GM18526 (cell line): Measurements from ENCODE around the gene BTK.

Source experiments
- POLR2A ChIP-seq: IDR thresholded peaks from 3 replicates; pipeline ENCODE4 v1.6.1; 2011; ENCODE audit not compliant: insufficient read length; ENCODE audit errors: extremely low read depth

The BTK gene

DNA sequence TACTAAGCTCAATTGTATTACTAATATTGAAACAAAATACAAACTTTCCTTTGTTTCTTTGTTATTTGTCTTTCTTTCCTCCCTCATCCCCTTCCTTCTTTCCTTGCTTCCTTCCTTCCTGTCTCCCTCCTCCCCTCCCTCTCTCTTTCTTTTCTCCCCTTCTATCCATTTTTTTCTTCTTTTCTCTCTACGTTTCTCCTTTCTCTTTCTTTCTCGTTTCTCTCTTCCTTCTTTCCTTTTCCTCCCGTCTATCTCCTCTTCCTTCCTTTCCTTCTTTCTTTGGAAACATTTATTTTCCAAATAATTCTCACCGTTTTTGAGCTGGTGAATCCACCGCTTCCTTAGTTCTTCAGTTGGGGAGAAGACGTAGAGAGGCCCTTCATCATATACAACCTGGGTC, 16.3 kb downstream of the BTK start:
- no peak for TF ChIP-seq POLR2A

DNA sequence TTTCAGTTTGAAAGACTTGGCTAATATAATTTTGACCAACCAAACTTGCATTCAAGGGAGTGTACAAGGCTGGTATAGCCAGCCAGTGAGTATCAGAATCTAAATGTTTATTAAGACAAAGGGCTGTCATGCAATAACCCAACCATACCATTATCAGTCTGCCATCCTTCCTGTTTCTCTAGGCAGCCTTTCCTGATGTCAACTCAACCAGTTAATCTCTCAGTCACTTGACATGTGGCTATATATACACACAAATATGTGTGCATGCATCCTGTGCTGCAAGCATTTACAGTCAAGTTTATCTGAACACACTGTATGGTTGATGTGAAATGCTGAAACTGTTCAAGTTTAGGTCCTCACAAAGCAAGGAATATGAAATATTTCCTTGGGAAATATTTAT, 17.2 kb downstream of the BTK start:
- no peak for TF ChIP-seq POLR2A

DNA sequence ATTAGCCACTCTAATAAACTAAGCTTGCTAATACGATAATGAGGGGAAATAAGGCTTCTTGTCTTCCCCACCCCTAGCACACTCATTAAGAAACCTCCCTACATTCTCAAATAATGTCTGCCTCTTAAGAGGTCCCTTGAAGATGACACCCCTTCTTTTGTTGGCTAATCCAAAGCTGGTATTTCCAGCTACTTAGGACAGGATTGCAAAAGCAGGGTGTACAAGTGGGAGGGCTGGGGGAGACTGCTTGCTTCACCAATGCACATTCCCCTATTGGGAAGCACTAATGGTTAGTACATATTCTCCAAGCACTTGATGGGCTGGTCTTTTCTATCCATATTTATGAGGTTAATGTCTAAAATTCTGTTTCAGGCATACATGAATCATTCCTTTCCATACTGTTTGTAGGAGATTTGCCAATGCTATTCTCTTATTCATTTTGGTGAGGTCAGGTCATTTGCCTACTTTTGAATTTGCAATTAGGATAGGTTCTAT, 20.6 kb downstream of the BTK start:
- no peak for TF ChIP-seq POLR2A

DNA sequence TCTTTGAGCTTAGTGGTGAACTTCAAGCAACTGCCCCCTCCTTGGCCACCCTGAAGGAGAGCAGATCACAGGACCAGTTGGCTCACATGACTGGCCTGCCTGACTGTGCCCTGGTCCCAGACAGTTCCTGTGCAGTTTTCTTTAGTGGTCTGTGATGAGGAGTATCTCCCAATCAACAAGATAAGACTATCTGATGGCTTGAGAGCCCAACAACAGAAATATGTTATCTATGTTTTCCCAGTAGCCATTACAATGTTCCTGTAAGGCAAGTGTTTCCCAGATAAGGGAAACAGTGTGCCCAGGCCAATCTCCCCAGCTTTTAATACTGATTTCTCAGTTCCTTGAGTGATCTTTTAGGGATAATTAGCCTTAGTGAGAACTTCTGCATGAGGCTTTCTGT, 23.2 kb downstream of the BTK start:
- no peak for TF ChIP-seq POLR2A

DNA sequence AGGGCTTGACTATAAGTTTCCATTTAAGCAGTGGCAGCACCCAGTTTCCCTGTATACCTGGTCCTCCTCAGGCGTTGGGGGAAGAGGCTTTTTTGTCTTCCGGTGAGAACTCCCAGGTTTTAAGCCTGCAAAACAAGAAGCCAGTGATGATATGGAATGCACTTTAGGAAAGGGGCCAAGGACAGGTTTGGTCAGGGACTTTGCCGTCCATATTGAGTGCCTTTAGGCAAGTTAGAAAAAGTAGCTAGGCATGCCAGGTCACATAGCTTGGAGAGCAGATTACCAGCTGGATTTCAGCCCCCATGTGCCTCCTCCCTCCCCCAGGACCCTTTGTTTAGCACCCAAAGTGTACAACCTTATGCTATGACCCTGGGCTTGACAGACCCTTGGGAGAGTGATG, 23.9 kb downstream of the BTK start:
- no peak for TF ChIP-seq POLR2A

DNA sequence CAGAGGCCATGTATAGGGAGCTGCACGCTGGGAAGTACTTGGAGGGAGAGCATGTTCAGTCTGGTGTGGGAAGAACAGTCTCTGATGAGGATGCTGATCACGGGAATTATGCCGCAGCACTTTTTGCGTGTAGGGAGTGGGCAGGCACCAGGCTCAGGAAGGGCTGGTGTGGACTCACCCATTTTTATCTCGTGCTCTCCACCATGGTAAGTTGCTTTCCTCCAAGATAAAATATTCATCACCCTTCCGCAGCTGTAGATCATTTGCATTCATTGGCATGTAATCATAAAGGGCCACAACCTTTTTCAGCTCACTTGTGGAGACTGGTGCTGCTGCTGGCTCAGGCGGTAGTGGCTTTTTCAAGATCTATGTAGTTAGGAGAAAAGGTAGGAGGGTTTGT, 25.6 kb downstream of the BTK start:
- no peak for TF ChIP-seq POLR2A

DNA sequence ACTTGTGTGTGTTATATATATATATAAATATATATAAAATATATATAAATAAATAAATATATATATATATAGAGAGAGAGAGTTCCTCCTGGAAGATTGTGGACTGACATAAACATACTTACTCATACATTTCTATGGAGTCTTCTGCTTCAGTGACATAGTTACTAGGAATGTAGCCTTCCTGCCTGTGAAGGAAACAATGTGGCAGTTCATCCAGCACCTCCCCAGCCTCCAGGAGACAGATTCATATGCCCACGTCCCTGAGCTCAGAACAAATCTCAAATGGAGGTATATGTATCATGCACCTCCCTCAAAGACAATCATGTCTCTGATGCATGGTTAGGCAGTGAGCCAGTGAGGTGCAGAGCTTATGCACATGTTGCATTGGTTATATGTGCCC, 26.0 kb downstream of the BTK start:
- TF ChIP-seq POLR2A = no peak

DNA sequence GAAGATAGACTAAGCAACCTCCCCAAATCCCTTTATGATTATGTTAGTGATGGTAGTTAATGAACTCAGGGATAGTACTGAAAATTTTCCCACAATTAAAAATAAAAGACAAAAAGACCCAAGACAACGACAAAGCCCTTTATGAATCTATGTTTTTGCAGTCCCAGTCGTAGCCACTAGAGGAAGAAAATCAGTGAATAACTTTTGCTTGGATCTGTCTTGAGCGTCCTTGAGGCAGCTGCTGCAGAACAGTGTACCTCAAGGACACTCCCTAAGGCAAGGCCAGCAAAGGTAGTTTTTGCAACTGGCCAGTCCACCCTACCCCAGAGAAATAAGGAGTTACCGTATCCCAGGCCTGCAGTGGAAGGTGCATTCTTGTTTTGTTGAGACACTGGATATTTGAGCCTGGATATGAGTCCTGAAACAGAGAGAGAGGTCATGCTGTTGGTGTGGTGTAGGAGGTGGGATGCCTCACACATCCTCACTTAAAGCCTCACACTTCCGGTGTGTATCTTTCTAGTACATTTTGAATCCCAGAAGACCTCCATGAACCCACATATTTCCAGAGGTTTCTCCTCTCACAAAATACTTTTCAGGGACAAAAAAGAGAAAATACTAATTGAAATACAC, 28.7 kb downstream of the BTK start:
- no peak for TF ChIP-seq POLR2A

DNA sequence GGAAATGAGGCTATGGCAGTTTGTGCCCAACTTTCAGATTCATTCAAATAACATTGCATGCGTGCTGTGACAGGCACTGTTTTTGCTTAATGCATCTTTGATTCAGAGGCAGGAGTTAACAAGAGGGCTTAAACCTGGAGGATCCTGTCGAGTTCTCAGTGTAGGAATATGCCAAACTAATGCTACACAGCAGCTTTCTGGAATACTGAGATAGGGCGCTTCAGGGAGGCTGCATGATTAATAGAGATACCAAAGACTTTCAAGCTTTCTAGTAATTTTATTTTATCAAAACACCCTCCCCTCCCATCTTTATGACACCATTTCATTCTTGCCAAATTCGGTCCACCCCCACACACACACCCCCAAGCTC, 36.8 kb downstream of the BTK start:
- TF ChIP-seq POLR2A = no peak

DNA sequence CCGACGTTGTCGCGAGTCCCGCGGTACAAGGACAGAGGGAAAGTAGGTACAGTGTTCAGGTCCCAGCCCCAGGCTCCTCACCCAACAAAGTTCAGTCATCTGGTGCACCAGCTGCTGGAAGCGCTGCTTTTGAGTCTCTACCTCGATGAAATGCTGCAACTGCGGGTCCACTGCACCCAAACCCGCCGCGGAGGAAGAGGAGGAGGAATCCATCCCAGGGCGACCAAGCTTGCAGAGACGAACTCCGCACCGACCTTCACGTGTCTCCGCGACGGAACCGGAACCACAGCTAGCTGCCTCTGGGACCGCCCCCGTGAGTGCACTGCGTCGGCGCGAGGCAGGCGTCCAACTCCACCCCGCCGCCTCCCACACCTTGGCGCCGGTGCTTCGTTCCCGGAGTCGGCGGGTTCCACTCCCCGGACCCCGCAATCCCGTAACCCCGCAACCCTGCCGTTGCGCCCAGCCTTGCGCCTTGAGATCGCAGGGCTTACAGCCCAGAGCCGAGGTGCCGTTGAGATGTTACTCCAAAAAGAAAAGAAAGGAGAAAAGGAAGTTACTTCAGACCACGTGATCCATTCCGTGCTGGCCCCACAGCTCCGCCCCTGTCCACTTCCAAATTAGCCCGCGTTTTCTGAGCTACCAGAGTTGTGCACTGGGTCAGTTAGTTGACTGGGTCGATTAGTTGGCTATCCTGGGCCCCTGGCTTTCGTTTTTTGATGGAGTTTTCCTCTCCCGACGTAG, 37.4 kb downstream of the BTK start, which contains the start of gene TIMM8A:
TSS of gene TIMM8A (minus strand) at position 291 of the 741 bp plus-strand sequence. CDS start at position 213, 78 bp downstream.
- TF ChIP-seq POLR2A = peak; percentile 67

DNA sequence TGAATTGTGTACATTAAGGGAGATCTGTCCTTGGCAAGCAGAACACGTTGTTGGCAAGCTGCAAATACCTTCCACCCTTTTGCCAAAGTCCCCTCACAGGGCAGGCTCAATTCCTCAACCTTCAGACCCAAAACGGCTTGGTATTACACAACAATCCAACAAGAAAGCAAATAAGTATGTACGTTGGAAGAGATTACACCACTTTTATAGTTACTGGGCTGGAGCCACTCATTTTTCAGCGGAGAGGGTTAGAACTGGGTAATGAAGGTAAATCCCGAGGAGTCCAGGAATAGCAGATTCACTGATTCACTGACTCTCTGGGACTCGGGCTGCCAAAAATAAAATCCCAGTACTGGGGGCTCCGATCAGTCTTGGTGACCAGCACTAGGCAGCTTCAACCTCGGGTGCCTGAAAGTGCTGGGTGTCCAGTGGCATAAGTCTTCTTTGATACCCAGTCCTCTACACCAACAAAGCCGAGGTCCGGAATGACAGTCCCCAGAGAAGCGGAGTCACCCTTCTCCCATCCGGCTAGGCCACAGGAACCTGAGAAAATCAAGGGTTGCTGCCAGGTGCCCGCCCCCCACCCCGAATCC, 38.0 kb downstream of the BTK start:
- no peak for TF ChIP-seq POLR2A

DNA sequence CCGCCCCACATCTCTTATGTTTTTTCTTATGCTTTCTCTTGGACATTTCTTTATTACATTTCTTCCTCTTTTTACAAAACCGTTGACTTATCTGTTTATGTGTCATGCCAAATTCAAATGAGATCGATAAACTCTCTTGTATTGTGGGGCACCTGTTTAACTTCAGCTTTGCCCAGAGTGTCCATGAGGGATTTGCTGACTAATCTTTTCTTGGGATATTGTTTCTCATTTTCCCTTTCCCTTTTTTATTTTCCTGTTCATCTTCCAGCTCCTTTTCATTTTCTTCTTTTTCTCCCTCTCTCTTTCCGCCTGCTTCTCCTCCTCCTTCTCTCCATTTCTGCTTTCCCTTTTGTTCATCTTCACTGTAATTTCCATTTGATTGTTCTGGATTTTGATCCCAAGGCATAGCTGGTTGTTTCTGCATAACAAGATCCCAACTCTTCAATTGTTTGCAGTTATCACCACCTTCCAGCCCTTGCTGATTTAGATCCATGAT, 48.2 kb downstream of the BTK start:
- TF ChIP-seq POLR2A = no peak

DNA sequence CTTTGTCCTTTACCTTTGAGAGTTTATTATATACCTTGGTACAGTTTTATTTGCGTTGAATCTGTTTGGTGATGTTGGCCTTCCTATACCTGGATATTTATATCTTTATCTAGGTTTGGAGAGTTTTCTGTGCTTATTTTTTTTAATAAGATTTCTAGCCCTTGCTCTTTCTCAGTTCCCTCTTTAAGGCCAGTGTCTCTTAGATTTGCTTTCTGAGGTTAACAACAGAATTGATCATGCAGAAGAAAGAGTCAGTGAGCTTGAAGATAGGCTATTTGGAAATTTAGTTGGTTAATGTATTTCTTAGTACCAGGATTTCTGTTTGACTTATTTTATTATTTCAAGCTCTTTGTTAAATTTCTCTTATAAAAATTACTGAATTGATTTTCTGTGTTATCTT, 82.2 kb downstream of the BTK start:
- no peak for TF ChIP-seq POLR2A
